HG03097 (cell line): ENCODE results near the gene MICU1.
"Not testable (repeated sequence)": the region's sequence is repeated elsewhere in the genome, so short reads cannot be mapped to it uniquely, and the experiment has no call there.

ENCODE experiments used
- ATAC-seq: cut with Tn5 transposase; IDR thresholded peaks from one replicate; pipeline ENCODE4 v1.9.1; 2021; ENCODE audit not compliant: unreplicated experiment, low FRiP score

The MICU1 gene

GRCh38 chr10:72333112-72334015, 292.5 kb downstream of the MICU1 start:
- no peak for ATAC-seq

- no peak for ATAC-seq
Measured at GRCh38 chr10:72332423-72333111, 293.3 kb downstream of the MICU1 start.

- peak; percentile 42 for ATAC-seq
Measured at GRCh38 chr10:72331575-72332422, 294.1 kb downstream of the MICU1 start.

- no peak for ATAC-seq
Measured at GRCh38 chr10:72330069-72330426, 295.8 kb downstream of the MICU1 start.

GRCh38 chr10:72329290-72330068, 296.4 kb downstream of the MICU1 start:
- no peak for ATAC-seq

- ATAC-seq: no peak
Measured at GRCh38 chr10:72328829-72329204, 297.1 kb downstream of the MICU1 start.

- no peak for ATAC-seq
Measured at GRCh38 chr10:72328045-72328828, 297.6 kb downstream of the MICU1 start.

- not testable (repeated sequence) for ATAC-seq
Measured at GRCh38 chr10:72326665-72327603, 298.9 kb downstream of the MICU1 start.

- ATAC-seq: not testable (repeated sequence)
Measured at GRCh38 chr10:72325243-72326175, 300.4 kb downstream of the MICU1 start.

GRCh38 chr10:72323771-72324191, 302.1 kb downstream of the MICU1 start:
- no peak for ATAC-seq

GRCh38 chr10:72323108-72323749, 302.6 kb downstream of the MICU1 start:
- no peak for ATAC-seq

- no peak for ATAC-seq
Measured at GRCh38 chr10:72322280-72323058, 303.4 kb downstream of the MICU1 start.

GRCh38 chr10:72322030-72322279, 303.9 kb downstream of the MICU1 start:
- no peak for ATAC-seq

- ATAC-seq: no peak
Measured at GRCh38 chr10:72321248-72322029, 304.4 kb downstream of the MICU1 start.

GRCh38 chr10:72320676-72321247, 305.1 kb downstream of the MICU1 start:
- peak; percentile 52 for ATAC-seq
